ENCODE data around the gene PRRX1. TPM values are rescaled to one million over a fixed set of nuclear protein-coding genes. Genes with fewer than 3 reads are reported as not detected.

Gene PRRX1
- total RNA-seq, 1 donor from 2014 or later: 1.5 TPM

- TF ChIP-seq CTCF (IDR thresholded peaks at IDR 0.05; ENCODE audit: unreplicated experiment): peak; percentile 91
- Mint-ChIP-seq H3K4me1 (ENCODE audit: low read depth) (peaks cover 18% of the 10 kb centered on the region), H3K4me3 (ENCODE audit: low read depth) (peak overlapping the region; percentile 35), H3K27ac (no peak overlapping the region), H3K36me3 (ENCODE audit: insufficient read depth) (no peaks in the 10 kb centered on the region), H3K9me3 (ENCODE audit: low read depth) (no peaks in the 10 kb centered on the region), H3K27me3 (peaks cover 91% of the 10 kb centered on the region)
- DNase-seq (ENCODE audit: low spot score, unreplicated experiment): peak; percentile 49
Measured at GRCh38 chr1:170670802-170671628, 7.1 kb downstream of the PRRX1 start.

- peaks cover 18% of the 10 kb centered on the region for H3K4me1 Mint-ChIP-seq (ENCODE audit: low read depth)
- peak overlapping the region; percentile 35 for H3K4me3 Mint-ChIP-seq (ENCODE audit: low read depth)
- H3K36me3 Mint-ChIP-seq (ENCODE audit: insufficient read depth): no peaks in the 10 kb centered on the region
- no peak for DNase-seq (ENCODE audit: low spot score, unreplicated experiment)
- H3K9me3 Mint-ChIP-seq (ENCODE audit: low read depth): no peaks in the 10 kb centered on the region
- peaks cover 89% of the 10 kb centered on the region for H3K27me3 Mint-ChIP-seq
- TF ChIP-seq CTCF (IDR thresholded peaks at IDR 0.05; ENCODE audit: unreplicated experiment): no peak
- H3K27ac Mint-ChIP-seq: no peak overlapping the region
Measured at GRCh38 chr1:170671629-170671963, 7.7 kb downstream of the PRRX1 start.

- TF ChIP-seq CTCF (IDR thresholded peaks at IDR 0.05; ENCODE audit: unreplicated experiment): no peak
- no peak for DNase-seq (ENCODE audit: low spot score, unreplicated experiment)
- H3K27ac Mint-ChIP-seq: no peak overlapping the region
- no peaks in the 10 kb centered on the region for H3K9me3 Mint-ChIP-seq (ENCODE audit: low read depth)
- no peaks in the 10 kb centered on the region for H3K36me3 Mint-ChIP-seq (ENCODE audit: insufficient read depth)
- no peak overlapping the region for H3K4me3 Mint-ChIP-seq (ENCODE audit: low read depth)
- peaks cover 84% of the 10 kb centered on the region for H3K27me3 Mint-ChIP-seq
- H3K4me1 Mint-ChIP-seq (ENCODE audit: low read depth): peaks cover 18% of the 10 kb centered on the region
Measured at GRCh38 chr1:170672316-170672715, 8.4 kb downstream of the PRRX1 start.

- TF ChIP-seq CTCF (IDR thresholded peaks at IDR 0.05; ENCODE audit: unreplicated experiment): no peak
- DNase-seq (ENCODE audit: low spot score, unreplicated experiment): no peak
- H3K36me3 Mint-ChIP-seq (ENCODE audit: insufficient read depth): no peaks in the 10 kb centered on the region
- H3K27me3 Mint-ChIP-seq: peaks cover 80% of the 10 kb centered on the region
- H3K4me3 Mint-ChIP-seq (ENCODE audit: low read depth): no peak overlapping the region
- H3K4me1 Mint-ChIP-seq (ENCODE audit: low read depth): peaks cover 10% of the 10 kb centered on the region
- H3K9me3 Mint-ChIP-seq (ENCODE audit: low read depth): no peaks in the 10 kb centered on the region
- H3K27ac Mint-ChIP-seq: no peak overlapping the region
Measured at GRCh38 chr1:170674239-170674638, 10.3 kb downstream of the PRRX1 start.

- no peak for TF ChIP-seq CTCF (IDR thresholded peaks at IDR 0.05; ENCODE audit: unreplicated experiment)
- H3K9me3 Mint-ChIP-seq (ENCODE audit: low read depth): no peaks in the 10 kb centered on the region
- H3K36me3 Mint-ChIP-seq (ENCODE audit: insufficient read depth): no peaks in the 10 kb centered on the region
- no peak overlapping the region for H3K4me3 Mint-ChIP-seq (ENCODE audit: low read depth)
- H3K27me3 Mint-ChIP-seq: peaks cover 73% of the 10 kb centered on the region
- no peak for DNase-seq (ENCODE audit: low spot score, unreplicated experiment)
- no peak overlapping the region for H3K27ac Mint-ChIP-seq
- H3K4me1 Mint-ChIP-seq (ENCODE audit: low read depth): peaks cover 6% of the 10 kb centered on the region
Measured at GRCh38 chr1:170674986-170675385, 11.1 kb downstream of the PRRX1 start.
